AG04450 (cell line): ENCODE measurements around the gene TARM1. TPM values are rescaled to one million over a fixed set of nuclear protein-coding genes. Genes with fewer than 3 reads are reported as not detected.

Experiments used
- CTCF ChIA-PET: fragments of 300-600, 350-600 bp; formaldehyde crosslinking; extraction: SDS; loops from one replicate; lab custom pipeline; 2022; ENCODE audit warnings: antibody characterized with exemption, inconsistent platforms; lab: Charles Lee
- POLR2A ChIA-PET: fragments of 350-600 bp; formaldehyde crosslinking; extraction: SDS; loops from one replicate; lab custom pipeline; 2021; ENCODE audit warnings: antibody characterized with exemption, inconsistent platforms; lab: Yijun Ruan, JAX
- DNase-seq: peaks from one replicate; pipeline ENCODE4 v3.0.0-alpha.2; 2011; ENCODE audit warnings: low read depth, low spot score
- H3K27ac ChIP-seq: one replicate; pipeline ENCODE4 v1.5.1; 2012; ENCODE audit warnings: low read depth, low read length, control low read depth
- H3K27me3 ChIP-seq: one replicate; pipeline ENCODE4 v1.6.0; 2012; ENCODE audit warnings: low read length; ENCODE audit not compliant: control insufficient read depth, insufficient read depth
- H3K4me3 ChIP-seq: 2 replicates; pipeline ENCODE4 v1.5.1; 2011; ENCODE audit warnings: mild to moderate bottlenecking, low read depth, low read length, control low read depth
- H3K9me3 ChIP-seq: 2 replicates; pipeline ENCODE4 v1.5.1; 2012; ENCODE audit warnings: low read length; ENCODE audit not compliant: control insufficient read depth, insufficient read depth
- polyA plus RNA-seq: library from polyadenylated mRNA; depleted of rRNA; stranded (reverse); fragments of >200 nt; gene quantifications from 2 replicates; pipeline ENCODE4 v1.2.3, GENCODE V29; 2011
- TF ChIP-seq, protein P1 (sequence below): IDR thresholded peaks from 2 replicates; pipeline ENCODE4 v1.5.1; 2011; ENCODE audit warnings: low read depth, low read length, control low read depth, inconsistent platforms

The TARM1 gene
- polyA plus RNA-seq, 1 experiment: not detected

DNA sequence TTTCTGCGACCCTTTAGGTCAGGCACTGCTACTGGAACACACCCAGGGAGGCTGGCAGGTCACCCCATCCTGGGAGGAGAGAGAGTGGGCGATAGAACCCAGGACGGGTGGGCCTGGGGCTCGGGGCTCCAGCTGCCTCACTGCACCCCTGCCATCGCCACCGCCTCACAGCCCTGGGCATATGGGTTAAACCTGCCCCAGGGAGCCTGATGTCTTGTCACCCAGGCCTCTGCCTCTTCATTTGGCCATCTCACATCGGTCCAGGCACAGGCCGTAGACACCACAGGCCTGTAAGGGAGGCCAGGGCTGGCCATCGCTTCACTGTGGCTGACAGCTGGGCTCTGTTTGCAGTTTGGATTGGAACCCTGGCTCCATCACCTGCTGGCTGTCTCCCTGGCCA, 44.5 kb upstream of the TARM1 start:
- POLR2A ChIA-PET: no interaction called here
- CTCF ChIA-PET: no interaction called here

DNA sequence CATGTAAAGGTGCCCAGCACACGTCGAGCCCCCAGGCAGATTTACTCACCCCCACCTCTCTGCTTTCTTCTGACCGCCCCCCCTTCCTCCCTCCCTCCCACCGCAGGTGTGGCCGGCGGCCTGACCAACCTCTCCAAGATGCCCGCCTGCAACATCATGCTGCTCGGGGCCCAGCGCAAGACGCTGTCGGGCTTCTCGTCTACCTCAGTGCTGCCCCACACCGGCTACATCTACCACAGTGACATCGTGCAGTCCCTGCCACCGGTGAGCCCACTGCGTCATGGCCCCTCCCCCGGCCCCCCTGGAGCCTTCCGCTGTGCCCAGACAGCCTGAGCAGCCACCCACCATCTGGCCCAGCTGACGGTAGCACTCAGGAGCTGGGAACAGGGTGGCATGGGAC, 43.2 kb upstream of the TARM1 start:
- ChIA-PET CTCF (no interaction called here), POLR2A (interaction anchor here (1.4 kb wide), 1 partner anchor 13 kb away, joined by 3 read pairs; the partner anchor contains the start of gene CNOT3)
- TF ChIP-seq, protein P1, sequence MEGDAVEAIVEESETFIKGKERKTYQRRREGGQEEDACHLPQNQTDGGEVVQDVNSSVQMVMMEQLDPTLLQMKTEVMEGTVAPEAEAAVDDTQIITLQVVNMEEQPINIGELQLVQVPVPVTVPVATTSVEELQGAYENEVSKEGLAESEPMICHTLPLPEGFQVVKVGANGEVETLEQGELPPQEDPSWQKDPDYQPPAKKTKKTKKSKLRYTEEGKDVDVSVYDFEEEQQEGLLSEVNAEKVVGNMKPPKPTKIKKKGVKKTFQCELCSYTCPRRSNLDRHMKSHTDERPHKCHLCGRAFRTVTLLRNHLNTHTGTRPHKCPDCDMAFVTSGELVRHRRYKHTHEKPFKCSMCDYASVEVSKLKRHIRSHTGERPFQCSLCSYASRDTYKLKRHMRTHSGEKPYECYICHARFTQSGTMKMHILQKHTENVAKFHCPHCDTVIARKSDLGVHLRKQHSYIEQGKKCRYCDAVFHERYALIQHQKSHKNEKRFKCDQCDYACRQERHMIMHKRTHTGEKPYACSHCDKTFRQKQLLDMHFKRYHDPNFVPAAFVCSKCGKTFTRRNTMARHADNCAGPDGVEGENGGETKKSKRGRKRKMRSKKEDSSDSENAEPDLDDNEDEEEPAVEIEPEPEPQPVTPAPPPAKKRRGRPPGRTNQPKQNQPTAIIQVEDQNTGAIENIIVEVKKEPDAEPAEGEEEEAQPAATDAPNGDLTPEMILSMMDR: no peak
- DNase-seq: no peak
- no peak overlapping the region for H3K4me3 ChIP-seq
- H3K27ac ChIP-seq: no peak overlapping the region
- no peaks in the 10 kb centered on the region; the same call in 1 of the 2 replicates for H3K9me3 ChIP-seq
- no peaks in the 10 kb centered on the region for H3K27me3 ChIP-seq

More for the DNA sequence above, 44.5 kb upstream of the TARM1 start:
- no peak overlapping the region for H3K4me3 ChIP-seq
- H3K27ac ChIP-seq: no peak overlapping the region
- no peaks in the 10 kb centered on the region; the same call in 1 of the 2 replicates for H3K9me3 ChIP-seq
- no peak for DNase-seq
- TF ChIP-seq, protein P1: no peak
- no peaks in the 10 kb centered on the region for H3K27me3 ChIP-seq

DNA sequence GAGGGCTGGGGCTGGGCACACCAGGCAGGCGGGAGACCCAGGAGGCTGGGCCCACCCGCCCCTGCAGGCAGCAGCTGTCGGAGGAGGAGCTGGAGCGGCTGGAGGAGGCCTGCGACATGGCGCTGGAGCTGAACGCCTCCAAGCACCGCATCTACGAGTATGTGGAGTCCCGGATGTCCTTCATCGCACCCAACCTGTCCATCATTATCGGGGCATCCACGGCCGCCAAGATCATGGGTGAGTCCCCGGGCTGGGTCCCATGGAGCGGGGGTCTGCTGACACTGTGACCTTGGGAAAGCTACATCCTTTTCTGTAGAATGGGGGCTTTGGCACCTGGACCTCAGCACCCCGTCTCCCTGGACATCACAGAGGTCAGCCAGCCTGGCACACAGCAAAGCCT, 42.5 kb upstream of the TARM1 start:
- POLR2A ChIA-PET: interaction anchor here (0.7 to 1.4 kb wide), 2 partner anchors 14 to 27 kb away, joined by 3 read pairs; partner anchors contain the start of gene CNOT3
- TF ChIP-seq, protein P1: no peak

DNA sequence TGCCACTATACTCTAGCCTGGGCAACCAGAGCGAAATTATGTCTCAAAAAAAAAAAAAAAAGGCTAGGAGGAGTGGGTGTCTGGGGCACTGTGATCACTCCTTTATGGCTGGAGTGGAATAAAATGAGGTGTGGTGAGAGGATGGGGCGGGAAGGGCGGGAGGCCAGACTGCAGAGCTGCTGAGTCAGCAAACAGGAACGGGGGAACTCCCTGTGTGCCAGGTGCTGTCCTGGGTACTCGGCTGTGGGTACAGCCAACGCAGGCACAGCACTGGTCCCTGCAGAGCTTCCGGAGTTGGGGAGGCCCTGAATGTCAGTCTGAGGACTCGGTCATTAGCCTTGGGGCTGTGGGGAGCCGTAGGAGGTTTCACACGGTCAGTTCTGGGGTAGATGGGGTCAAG, 40.1 kb upstream of the TARM1 start:
- ChIA-PET POLR2A (interaction anchor here (0.6 kb wide), 1 partner anchor 37 kb away, joined by 4 read pairs; no protein-coding TSS in a partner anchor), CTCF (no interaction called here)
- Histone ChIP-seq H3K27me3 (no peaks in the 10 kb centered on the region), H3K27ac (no peak overlapping the region), H3K4me3 (no peak overlapping the region), H3K9me3 (no peaks in the 10 kb centered on the region; the same call in 1 of the 2 replicates)
- DNase-seq: no peak
- TF ChIP-seq, protein P1: no peak

More for the DNA sequence above, 42.5 kb upstream of the TARM1 start:
- DNase-seq: no peak
- no peaks in the 10 kb centered on the region for H3K27me3 ChIP-seq
- no peak overlapping the region for H3K27ac ChIP-seq
- H3K9me3 ChIP-seq: no peaks in the 10 kb centered on the region; the same call in 1 of the 2 replicates
- CTCF ChIA-PET: no interaction called here
- H3K4me3 ChIP-seq: no peak overlapping the region
